Measurements from ENCODE around the gene INPPL1.

INPPL1 gene

DNA sequence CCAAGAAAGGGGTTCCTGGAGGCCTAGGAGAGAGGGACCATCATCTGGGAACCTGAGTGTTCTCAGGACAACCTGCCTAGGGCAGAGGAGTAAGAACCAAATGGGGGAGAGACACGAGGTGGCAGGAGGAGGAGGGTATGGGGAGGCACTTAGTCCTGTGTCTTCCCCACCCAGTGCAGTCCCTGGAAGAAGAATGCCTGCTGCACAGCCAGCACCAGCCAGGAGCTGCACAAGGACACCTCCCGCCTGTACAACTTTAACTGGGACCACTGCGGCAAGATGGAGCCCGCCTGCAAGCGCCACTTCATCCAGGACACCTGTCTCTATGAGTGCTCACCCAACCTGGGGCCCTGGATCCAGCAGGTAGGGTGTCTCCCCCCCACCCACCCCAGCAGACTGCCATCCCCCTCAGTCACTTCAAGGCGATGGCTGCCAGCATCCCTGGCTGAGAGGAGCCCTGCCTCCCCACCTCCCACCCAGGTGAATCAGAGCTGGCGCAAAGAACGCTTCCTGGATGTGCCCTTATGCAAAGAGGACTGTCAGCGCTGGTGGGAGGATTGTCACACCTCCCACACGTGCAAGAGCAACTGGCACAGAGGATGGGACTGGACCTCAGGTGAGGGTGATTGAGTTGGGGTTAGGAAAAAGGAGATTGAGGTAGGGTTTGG, 3.7 kb upstream of the INPPL1 start:
- DNase-seq = no peak

DNA sequence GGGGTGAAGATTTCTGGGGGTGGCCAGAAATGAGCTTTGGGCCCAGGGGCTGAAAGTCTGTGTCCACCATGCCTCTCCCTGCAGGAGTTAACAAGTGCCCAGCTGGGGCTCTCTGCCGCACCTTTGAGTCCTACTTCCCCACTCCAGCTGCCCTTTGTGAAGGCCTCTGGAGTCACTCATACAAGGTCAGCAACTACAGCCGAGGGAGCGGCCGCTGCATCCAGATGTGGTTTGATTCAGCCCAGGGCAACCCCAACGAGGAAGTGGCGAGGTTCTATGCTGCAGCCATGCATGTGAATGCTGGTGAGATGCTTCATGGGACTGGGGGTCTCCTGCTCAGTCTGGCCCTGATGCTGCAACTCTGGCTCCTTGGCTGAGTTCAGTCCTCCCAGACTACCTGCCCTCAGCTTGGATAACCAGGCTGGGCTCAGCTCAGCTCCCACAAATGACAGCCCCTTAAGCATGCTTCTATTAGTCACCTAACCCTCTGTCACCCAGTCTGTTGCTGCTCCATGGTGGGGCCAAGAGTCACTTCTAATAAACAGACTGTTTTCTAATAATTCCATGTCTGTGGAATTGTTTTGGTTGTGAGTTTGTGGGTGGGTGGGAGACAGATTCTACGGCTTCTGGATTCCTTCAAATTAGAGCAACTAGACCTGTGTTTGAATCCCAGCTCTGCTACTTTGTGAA, 3.0 kb upstream of the INPPL1 start:
- DNase-seq = no peak

DNA sequence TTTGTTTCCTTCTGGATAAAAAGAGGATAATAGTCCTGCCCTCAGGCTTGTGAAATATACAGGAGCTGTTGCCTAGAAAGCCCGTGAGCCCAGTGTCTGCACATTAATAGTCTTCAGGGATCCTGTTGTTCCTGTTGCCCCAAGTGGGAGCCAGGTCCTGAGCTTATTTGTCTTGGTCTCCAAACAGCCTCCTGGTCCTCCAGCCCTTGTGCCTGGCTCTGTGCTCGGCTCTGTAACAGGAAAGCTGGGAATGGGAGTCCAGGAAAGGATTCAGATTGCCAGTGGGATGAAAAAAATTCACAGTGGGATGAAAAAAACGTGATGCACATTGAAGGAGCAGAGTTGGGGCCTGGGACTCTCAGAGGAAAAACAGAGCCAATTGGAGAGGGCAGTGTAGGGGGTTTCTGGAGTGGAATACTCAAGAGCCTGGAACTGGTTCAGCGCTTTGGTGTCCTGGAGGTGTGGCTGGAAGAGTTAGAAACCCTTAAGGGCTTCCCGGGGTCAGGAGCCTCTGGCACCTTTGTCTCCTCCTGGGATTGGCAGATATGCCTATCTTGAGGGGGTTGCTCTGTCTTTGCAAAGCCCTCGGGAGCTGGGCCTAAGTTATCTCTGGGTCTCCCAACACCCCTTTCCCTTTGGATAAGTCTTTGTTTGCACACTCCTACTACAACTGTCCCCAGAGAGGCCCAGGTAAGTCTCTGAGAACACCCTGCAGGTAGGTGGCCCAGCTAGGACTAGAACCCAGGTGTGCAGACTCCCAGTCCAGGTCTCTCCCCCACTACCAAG, 2.3 kb upstream of the INPPL1 start:
- DNase-seq = no peak

DNA sequence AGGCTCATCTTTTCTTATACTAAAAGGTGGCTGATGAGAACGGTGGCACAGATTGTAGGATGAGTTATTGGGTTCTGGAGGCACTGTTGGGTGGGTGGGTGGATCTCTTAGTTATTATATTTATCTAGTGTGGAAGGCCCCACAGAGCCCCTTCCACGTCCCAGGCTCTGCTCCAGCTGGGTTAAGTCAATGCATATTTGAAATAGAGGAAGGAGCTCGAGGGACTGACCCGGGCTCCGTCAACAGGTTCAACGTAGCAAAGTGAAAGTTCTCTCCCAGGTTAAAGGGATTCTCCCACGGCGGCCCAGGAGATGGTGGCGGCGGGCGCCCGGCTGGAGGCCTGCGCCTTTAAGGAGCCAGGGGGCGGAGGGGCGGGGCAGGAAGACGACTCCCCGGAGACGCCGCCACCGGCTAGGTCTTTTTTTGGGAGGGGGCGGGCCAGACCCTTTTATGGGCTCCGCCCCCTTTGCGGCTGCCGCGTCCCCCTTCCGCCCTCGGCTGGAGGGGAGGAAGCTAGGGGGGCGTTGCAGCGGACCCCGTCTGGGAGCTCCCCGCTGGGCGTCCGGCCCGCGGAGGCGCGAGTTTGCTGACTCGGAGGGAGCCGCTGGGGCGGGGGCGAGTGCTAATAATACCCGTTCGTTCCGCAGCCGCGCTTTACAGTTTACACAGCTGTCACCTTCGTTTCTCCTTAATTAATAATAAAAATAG, 1.5 kb upstream of the INPPL1 start:
- peak; percentile 95 for DNase-seq

DNA sequence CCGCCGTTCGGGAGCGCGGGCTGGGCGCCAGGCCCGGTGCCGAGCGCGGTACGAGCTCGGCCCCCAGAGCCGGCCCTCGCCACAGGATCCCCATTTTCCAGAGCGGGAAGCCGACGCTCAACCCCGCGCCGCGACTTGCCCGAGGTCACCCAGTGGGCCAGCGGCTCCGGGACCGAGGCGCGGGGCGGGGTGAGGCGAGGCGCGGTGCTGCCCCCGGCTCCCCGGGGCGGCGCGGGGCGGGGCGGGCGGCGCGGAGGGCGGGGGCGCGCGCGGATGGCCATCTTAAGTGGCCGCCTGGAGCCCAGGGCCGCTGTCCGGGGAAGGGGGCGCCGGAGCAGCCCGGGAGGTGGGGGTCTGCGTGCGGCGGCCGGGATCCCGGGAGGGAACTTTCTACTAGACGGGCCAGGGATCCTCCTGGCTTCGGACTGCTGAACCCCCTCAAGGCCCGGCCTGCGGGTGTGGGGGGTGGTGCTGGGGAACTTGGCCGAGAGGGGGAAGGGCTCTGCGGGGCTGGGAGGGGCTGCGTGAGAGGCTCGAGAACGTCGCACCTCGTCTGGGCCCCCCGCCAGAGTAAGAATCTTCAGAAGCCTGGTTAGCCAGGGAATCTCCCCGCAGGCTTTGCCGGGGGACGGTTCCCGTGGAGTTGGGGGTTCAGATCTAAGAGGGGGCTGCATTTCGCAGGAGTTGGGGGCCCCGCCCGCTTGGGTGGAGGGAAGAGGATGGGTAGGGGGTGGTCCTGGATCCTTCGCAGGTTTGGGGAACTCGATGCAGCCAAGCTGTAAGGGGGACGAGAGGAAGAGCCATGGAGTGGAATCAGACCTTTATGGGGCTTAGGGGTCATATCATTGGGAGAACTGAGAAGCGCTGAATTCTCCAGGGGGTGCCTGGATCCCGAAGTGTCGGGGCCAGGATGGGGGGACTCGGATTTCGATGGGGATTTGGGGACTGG, 678 bp upstream of the INPPL1 start:
- peak; percentile 77 for DNase-seq

DNA sequence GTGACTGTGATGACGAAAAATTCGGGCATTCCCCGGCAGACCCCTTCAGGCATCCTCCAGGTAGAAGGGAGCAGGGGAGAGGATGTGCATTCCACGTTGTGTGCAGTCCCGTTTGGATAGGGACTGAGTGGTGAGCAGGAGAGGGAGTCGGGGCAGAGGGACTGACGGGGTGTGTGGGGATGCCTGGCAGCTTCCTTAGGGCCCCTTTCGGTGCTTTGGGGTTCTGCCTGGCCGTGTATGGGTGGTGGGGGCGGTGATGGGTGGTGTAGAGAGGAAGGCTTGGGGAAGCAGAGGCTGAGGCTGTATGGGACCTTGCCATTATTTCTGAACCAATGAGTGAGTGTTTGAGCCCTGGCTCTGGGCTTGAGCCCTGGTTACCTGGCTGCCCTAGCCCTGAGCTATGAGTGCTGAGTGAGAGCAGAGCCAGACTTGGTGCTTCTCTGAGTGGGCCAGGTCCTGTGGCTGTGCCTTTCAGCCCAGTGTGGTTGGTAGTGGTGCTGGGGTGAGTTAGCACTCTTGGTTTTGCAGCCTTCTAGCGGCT, 914 bp downstream of the INPPL1 start:
- no peak for DNase-seq

DNA sequence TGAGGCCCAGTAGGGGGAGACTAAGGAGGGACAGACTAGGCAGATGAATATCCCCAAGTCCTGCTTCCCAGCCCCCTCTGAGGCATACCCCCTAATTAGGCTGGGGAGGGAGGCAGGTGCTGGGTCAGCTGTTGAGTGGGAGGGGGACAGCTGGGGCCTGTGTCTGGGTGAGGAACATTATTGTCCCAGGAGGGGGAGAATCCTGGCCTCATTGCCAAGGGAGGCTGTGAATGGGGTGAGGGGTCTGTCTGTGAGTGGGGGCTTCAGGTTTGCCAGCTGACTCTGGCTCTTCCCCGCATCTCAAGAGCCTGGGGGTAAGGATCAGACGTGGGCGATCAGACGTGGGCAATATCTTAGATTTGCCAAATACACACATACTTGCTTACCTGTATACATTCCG, 2.1 kb downstream of the INPPL1 start:
- no peak for DNase-seq

DNA sequence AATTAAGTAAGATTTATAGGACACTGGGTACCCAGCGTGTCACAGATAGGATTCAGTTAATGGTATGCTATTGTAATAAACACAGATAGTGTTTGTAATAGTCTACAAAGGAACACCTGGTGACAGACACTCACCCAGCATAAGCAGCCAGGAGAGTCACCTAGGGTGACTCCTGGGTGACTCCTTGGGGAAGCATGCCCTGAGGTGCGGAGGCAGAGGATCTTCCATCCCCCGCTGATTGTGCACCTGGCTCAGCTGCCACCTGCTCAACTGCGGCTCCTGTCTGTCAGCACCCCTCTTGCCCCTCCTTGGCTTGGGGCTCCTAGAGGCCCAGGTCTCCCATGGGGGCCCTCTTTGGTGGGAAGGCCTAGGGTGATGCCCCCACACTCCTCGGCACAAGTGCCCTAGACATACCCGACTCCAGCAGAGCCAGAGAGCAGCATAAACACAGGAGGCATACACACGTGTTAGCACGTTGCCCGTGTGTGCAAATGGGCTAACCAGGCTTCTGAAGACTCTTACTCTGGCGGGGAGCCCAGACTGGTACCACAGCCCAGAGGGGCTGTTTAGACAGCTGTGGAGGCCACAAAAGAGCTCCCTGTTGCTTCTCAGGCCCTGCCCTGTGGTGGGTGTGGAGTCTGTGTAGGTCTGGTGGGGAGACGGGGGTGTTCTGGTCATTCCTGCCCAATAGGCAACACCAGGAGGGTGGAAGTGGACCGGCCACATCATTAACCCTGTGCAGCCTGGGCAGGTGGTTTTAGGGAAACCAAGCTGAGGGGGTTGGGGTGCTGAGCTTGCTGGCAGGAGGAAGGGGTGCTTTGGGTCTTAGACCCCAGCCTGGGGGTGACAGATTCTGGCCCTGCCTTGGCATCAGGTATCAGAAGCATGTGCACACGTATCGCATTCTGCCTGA, 3.0 kb downstream of the INPPL1 start:
- no peak for DNase-seq

DNA sequence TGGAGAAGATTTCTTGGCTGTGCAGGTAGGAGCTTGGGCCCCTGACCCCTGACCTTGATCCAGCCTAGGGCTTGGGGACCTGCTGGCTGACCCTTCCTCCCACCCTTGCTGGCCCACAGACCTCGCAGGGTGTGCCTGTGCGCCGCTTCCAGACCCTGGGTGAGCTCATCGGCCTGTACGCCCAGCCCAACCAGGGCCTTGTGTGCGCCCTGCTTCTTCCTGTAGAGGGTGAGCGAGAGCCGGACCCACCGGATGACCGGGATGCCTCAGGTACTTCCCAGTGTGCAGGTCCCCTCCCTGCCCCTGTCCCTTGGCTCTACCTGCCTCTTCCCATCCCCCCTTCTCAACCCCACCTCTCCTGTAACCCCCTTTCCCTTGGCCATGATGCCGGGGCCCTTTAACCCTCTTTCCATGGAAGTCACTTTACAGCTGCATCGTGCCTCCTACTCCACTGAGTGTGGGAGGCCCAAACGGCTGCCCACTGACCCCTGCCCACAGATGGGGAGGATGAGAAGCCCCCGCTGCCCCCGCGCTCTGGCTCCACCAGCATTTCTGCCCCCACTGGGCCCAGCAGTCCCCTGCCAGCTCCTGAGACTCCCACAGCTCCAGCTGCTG, 3.8 kb downstream of the INPPL1 start:
- no peak for DNase-seq

DNA sequence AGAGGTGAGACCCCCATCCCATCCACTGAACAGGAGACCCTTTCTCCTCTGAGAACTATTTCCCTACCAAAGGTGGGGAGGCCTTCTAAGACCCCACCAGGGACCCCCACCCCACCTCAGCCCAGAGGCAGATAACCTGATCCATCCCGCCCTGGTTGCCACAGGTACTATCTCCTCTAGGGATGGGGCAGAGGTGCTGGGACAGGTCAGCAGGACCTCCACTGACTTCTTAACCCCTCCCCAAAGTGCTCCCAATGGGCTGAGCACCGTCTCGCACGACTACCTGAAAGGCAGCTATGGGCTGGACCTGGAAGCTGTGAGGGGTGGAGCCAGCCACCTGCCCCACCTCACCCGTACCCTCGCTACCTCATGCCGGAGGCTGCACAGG, 4.3 kb downstream of the INPPL1 start:
- no peak for DNase-seq

DNA sequence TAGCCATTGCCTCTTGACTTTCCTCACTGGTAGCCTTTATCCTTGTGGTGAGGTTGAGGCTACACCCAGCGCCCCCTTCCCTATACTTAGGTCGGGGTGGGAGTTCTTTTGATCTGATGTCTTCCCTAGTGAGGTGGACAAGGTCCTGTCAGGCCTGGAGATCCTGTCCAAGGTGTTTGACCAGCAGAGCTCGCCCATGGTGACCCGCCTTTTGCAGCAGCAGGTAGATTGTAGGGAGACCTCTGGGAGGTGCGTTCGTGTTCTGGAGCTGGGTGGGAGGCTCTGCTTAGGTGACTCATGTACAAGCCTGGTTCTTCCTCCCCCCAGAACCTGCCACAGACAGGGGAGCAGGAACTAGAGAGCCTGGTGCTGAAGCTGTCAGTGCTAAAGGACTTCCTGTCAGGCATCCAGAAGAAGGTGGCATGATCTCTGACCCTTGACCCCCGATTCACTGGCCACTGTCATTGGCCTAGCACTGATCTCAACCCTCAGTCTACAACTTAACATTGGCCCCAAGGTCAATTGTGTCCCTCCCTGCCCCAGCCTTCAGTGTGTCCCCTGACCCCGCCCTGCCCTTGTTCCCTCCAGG, 4.9 kb downstream of the INPPL1 start:
- DNase-seq = no peak

DNA sequence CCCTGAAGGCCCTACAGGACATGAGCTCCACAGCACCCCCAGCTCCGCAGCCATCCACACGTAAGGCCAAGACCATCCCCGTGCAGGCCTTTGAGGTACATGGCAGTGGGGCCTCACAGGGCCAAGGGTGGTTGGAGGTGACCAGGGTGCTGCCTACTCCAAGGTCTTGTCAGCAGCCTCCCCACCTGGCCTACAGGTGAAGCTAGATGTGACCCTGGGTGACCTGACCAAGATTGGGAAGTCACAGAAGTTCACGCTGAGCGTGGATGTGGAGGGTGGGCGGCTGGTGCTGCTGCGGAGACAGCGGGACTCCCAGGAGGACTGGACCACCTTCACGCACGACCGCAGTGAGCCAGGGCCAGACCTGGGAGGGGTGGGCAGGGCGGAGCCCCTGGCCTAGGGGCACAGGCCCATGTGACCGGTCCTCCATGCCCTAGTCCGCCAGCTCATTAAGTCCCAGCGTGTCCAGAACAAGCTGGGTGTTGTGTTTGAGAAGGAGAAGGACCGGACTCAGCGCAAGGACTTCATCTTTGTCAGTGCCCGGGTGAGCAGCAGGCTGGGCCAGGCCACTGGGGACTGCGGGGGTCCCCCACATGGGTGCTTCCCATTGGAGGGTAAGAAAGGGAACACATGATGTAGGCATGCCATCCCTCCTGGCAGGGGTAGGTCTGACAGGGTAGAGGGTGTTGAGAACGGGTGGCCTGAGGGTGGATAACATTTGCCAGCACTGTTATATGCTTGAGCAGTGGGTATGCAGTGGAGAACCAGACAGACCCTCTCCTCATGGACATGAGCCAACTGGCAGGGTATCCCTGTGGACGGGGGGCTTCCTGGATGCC, 5.6 kb downstream of the INPPL1 start:
- DNase-seq = no peak

DNA sequence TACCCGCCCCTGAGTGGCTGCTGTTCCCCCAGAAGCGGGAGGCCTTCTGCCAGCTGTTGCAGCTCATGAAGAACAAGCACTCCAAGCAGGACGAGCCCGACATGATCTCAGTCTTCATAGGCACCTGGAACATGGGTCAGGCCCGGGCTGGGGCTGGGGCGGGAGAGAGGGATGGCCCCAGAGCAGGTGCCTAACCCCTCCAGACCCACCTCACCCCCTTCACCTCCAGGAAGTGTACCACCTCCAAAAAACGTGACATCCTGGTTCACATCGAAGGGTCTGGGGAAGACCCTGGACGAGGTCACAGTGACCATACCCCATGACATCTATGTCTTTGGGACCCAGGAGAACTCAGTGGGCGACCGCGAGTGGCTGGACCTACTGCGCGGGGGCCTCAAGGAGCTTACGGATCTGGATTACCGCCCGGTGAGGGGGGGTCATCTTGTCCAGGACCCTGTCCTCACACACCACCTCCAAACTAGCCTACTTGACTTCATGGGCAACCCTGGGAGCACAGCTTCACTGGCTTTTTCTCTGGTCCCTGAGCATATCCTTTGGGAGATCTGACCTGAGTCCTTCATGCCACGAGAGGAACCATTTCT, 6.3 kb downstream of the INPPL1 start:
- DNase-seq = no peak

DNA sequence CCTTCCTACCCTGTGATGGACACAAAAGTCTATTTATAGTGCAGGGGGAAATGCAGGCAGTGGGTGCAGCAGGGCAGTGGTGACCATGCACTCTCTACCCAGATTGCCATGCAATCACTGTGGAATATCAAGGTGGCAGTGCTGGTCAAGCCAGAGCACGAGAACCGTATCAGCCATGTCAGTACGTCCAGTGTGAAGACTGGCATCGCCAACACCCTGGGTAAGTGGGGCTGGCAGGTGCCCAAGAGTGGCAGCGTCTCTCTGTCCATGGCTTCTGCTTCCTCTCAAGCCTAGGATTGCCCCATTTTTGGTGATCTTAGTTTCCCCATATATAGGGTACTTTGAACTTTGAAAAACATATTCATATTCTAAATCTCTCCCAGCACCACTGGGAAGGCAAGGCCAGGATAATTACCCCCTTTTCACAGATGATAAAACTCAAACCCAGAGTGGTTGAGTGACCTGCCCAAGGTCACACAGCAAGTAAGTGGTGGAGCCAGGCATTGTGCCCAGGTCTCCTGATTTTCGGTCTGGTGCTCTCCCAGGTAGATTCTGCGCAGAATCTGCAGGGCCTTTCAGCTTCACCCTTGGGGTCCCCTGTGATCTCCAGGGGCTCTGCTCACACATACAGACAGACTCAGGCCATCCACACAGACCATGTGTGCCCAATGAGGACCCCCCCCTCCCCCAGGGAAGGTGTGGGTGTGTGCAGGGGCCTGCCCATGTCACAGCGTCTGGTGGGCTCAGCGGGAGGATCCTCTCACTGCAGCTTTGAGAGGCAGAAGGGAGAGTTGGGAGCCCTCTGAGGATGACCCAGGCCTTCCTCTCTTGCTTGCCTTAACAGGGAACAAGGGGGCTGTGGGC, 7.1 kb downstream of the INPPL1 start:
- no peak for DNase-seq

DNA sequence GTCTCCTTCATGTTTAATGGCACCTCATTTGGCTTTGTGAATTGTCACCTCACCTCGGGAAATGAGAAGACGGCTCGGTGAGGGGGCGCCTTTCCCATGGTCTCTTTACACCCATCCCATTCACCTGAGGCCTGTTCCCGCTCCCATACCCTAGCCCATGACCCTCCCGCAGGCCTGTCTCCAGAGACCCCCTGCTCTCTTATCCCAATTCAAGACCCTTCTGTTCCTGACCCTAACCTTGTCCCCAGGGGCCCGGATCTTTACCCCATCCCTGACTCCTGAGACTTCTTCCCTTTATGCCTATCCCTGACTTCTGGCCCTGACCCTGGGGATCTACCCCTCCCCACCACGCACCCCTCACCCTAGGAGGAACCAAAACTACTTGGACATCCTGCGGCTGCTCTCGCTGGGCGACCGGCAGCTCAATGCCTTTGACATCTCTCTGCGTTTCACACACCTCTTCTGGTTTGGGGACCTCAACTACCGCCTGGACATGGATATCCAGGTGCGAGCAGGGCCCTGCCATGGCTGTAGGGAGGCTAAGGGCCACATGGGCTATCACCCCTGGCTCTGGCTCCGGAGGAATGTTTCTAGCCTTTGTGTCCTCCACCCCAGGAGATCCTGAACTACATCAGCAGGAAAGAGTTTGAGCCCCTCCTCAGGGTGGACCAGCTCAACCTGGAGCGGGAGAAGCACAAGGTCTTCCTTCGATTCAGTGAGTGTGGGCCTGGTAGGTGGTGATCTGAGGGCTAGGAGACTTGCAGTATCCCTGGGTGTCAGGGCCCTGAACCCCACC, 7.9 kb downstream of the INPPL1 start:
- no peak for DNase-seq

DNA sequence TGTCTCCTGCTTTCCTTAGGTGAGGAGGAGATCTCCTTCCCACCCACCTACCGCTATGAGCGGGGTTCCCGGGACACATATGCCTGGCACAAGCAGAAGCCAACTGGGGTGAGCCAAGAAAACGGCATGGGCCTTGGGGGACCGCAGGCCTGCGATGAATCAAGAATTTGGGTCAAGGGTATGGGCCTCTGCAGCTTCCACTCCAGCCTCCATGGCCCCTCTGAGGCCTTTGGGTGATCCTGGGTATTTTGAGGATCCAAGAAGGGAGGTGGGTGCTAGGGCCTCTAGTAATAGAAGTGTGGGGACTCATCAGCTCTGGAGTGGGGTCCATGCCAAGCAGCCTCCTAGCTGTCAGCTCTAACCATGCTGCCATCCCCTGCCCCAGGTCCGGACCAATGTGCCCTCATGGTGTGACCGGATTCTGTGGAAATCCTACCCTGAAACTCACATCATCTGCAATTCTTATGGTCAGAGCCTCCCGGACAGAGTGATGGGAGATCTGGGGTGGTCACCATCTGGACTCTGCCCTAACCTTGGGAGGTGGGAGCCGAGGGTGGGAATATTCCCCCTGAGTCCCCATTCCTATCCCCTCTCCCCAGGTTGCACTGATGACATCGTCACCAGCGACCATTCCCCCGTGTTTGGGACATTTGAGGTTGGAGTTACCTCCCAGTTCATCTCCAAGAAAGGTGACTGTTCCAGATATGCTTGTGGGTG, 8.6 kb downstream of the INPPL1 start:
- no peak for DNase-seq
